DND-41 (cell line): ENCODE results near the gene OPCML.

Experiments used
- ATAC-seq: fragments of 200-7000 bp; cut with Tn5 transposase; 3 replicates; pipeline ENCODE4 v1.9.1; 2021; ENCODE audit warnings: low read depth; ENCODE audit not compliant: insufficient read depth
- DNase-seq: peaks from one replicate; pipeline ENCODE4 v3.0.0-alpha.2; 2020
- H2AFZ ChIP-seq: 2 replicates; pipeline ENCODE4 v1.6.0; 2012; ENCODE audit warnings: low read depth, low read length
- H3K27ac ChIP-seq: 2 replicates; pipeline ENCODE4 v1.5.1; 2012; ENCODE audit warnings: low read length, inconsistent platforms
- H3K27me3 ChIP-seq: fragments of 200-600 bp; sonication (generic); 2 replicates; pipeline ENCODE4 v1.6.0; 2012; ENCODE audit warnings: low read length, mild to moderate bottlenecking, inconsistent platforms; ENCODE audit not compliant: insufficient read depth, poor library complexity
- H3K36me3 ChIP-seq: 2 replicates; pipeline ENCODE4 v1.5.1; 2012; ENCODE audit warnings: low read length, inconsistent platforms; ENCODE audit not compliant: insufficient read depth
- H3K4me1 ChIP-seq: 2 replicates; pipeline ENCODE4 v1.5.1; 2012; ENCODE audit warnings: mild to moderate bottlenecking, low read length; ENCODE audit not compliant: insufficient read depth
- H3K4me2 ChIP-seq: 2 replicates; pipeline ENCODE4 v1.6.0; 2012; ENCODE audit warnings: mild to moderate bottlenecking, moderate library complexity, low read length, inconsistent platforms; ENCODE audit not compliant: insufficient read depth
- H3K4me3 ChIP-seq, 2 experiments: fragments of 200-600 bp in 1 of 2; shearing (Covaris generic) in 1 of 2; 2 replicates each; pipeline ENCODE4 v1.5.1; 2012 to 2016; ENCODE audit warnings: inconsistent platforms in 2 of 2, low read length in 2 of 2, mild to moderate bottlenecking in 2 of 2, low read depth in 1 of 2, moderate library complexity in 1 of 2
- H3K79me2 ChIP-seq: 2 replicates; pipeline ENCODE4 v1.6.0; 2012; ENCODE audit warnings: low read length, inconsistent platforms; ENCODE audit not compliant: insufficient read depth
- H3K9ac ChIP-seq: 2 replicates; pipeline ENCODE4 v1.6.0; 2012; ENCODE audit warnings: low read depth, mild to moderate bottlenecking, inconsistent platforms, low read length, moderate library complexity
- H3K9me3 ChIP-seq: 2 replicates; pipeline ENCODE4 v1.5.1; 2012; ENCODE audit warnings: low read length, moderate library complexity, mild to moderate bottlenecking, inconsistent platforms; ENCODE audit not compliant: insufficient read depth, severe bottlenecking
- H4K20me1 ChIP-seq: 2 replicates; pipeline ENCODE4 v1.6.0; 2012; ENCODE audit warnings: low read length; ENCODE audit not compliant: insufficient read depth
- CTCF ChIP-seq: IDR thresholded peaks from 2 replicates; pipeline ENCODE4 v1.5.1; 2012; ENCODE audit warnings: borderline replicate concordance, low read length, moderate library complexity, mild to moderate bottlenecking; ENCODE audit not compliant: poor library complexity, severe bottlenecking; ENCODE audit errors: extremely low read depth
- EZH2 ChIP-seq: IDR thresholded peaks from 3 replicates; pipeline ENCODE4 v1.6.1; 2012; ENCODE audit warnings: borderline replicate concordance, low read depth, mild to moderate bottlenecking, moderate library complexity, low read length, inconsistent platforms; ENCODE audit not compliant: severe bottlenecking

Gene OPCML

GRCh38 chr11:132414451-132414850 lies 1117.8 kb downstream of the OPCML start:
- no peaks in the 10 kb centered on the region for H4K20me1 ChIP-seq
- H3K9me3 ChIP-seq, result no peaks in the 10 kb centered on the region
- DNase-seq, result no peak
- no peak for TF ChIP-seq CTCF
- TF ChIP-seq EZH2, result no peak
- ATAC-seq, result no peak
- H3K79me2 ChIP-seq, result no peaks in the 10 kb centered on the region
- H3K27me3 ChIP-seq, result peaks cover 6% of the 10 kb centered on the region
- H3K4me1 ChIP-seq, result no peaks in the 10 kb centered on the region
- H3K4me3 ChIP-seq, result no peak overlapping the region
- no peaks in the 10 kb centered on the region for H3K36me3 ChIP-seq
- no peak overlapping the region for H2AFZ ChIP-seq
- H3K9ac ChIP-seq, result no peak overlapping the region
- no peak overlapping the region for H3K27ac ChIP-seq
- no peak overlapping the region for H3K4me2 ChIP-seq

DNA sequence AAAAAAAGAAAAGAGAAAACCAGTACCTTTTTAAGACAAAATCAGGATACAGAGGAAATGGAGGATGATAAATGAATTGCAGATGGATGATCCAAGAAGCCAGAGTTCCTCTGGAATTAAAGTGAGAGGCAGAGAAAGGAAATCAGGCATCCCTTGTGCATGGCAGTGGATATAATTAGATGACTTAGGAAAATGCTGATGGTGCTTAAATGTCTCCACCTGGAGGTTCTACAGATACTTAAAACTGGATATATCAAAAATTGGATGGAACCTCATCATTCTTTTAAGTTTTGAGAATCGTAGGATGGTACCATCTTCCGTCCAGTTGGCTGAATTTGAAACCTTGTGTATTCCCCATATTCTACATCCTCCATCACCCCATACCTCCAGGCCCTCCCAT lies 1121.9 kb downstream of the OPCML start:
- Histone ChIP-seq H3K79me2 (no peaks in the 10 kb centered on the region), H3K4me1 (no peaks in the 10 kb centered on the region), H2AFZ (no peak overlapping the region), H3K9ac (no peak overlapping the region), H3K9me3 (no peaks in the 10 kb centered on the region), H4K20me1 (no peaks in the 10 kb centered on the region), H3K27me3 (peaks cover 6% of the 10 kb centered on the region), H3K27ac (no peak overlapping the region), H3K36me3 (no peaks in the 10 kb centered on the region), H3K4me2 (no peak overlapping the region), H3K4me3 (no peak overlapping the region)
- TF ChIP-seq CTCF (no peak), EZH2 (no peak)
- DNase-seq, result no peak
- no peak for ATAC-seq

GRCh38 chr11:132409573-132410355 lies 1122.5 kb downstream of the OPCML start:
- Histone ChIP-seq H3K27ac (no peak overlapping the region), H3K9me3 (no peaks in the 10 kb centered on the region), H3K4me3 (no peak overlapping the region), H3K79me2 (no peaks in the 10 kb centered on the region), H3K4me1 (no peaks in the 10 kb centered on the region), H3K27me3 (peaks cover 6% of the 10 kb centered on the region), H3K9ac (no peak overlapping the region), H4K20me1 (no peaks in the 10 kb centered on the region), H2AFZ (no peak overlapping the region), H3K36me3 (no peaks in the 10 kb centered on the region), H3K4me2 (no peak overlapping the region)
- ATAC-seq, result no peak
- DNase-seq, result no peak
- TF ChIP-seq EZH2 (no peak), CTCF (no peak)
